GM06990 (cell line): Measurements from ENCODE around the gene SBF2.

Experiments
- DNase-seq: peaks from one replicate; pipeline ENCODE4 v3.0.0-alpha.2; 2011; ENCODE audit not compliant: insufficient read length; ENCODE audit errors: extremely low read depth
- H3K27me3 ChIP-seq: replicated peaks from 2 replicates; pipeline ENCODE4 v1.6.0; 2011; ENCODE audit warnings: low read length; ENCODE audit not compliant: control insufficient read depth, insufficient read depth
- H3K36me3 ChIP-seq: 2 replicates; pipeline ENCODE4 v1.5.1; 2011; ENCODE audit warnings: low read length; ENCODE audit not compliant: control insufficient read depth, insufficient read depth
- H3K4me3 ChIP-seq: replicated peaks from 2 replicates; pipeline ENCODE4 v1.5.1; 2011; ENCODE audit warnings: low read depth, mild to moderate bottlenecking, control low read depth, low read length
- TF ChIP-seq, protein P1 (sequence below): IDR thresholded peaks from 2 replicates; pipeline ENCODE4 v1.5.1; 2011; ENCODE audit warnings: low read length, control low read depth, mild to moderate bottlenecking, inconsistent platforms; ENCODE audit not compliant: insufficient read depth, poor library complexity, severe bottlenecking

The SBF2 gene

DNA sequence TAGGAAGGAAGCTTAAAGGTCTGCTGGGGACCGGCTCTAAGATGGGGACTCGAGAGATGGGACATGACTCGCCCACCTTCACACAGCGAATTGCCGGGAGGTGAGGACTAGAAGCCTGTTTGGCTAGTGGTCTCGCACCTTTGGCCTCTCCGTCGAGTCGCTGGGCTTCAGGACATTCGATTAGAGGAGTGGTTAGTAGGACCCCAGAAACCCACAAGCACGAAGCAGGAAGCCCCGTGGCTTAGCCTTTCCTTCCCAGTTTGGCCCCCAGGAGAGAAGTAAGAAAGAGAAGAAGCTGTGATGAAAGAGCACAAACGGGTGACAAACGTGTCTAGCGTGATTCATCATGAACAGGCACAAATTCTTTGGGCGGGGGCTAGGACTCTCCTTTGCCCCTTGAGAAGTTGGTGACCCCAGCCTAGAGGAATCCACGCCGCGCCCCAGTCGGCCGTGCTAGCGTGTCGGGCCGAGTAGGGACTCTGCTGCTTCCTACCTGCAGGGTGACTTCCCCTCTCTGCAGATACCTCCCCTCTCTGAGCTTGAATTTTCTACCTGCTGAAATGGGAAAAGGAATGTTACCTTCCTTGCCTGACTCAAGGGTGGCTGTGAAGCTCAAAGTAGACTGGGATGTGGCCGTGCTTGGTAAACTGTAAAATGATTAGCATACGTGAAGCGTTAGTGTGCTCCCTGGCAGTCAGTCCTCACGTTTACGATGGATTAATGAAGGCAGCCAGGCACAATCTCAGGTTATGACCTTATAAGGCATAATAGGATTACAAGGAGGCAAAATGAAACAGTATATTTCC lies 9.7 kb upstream of the SBF2 start:
- DNase-seq = no peak
- H3K27me3 ChIP-seq = peaks cover 8% of the 10 kb centered on the region
- H3K4me3 ChIP-seq = peak overlapping the region; percentile 75
- TF ChIP-seq, protein P1, sequence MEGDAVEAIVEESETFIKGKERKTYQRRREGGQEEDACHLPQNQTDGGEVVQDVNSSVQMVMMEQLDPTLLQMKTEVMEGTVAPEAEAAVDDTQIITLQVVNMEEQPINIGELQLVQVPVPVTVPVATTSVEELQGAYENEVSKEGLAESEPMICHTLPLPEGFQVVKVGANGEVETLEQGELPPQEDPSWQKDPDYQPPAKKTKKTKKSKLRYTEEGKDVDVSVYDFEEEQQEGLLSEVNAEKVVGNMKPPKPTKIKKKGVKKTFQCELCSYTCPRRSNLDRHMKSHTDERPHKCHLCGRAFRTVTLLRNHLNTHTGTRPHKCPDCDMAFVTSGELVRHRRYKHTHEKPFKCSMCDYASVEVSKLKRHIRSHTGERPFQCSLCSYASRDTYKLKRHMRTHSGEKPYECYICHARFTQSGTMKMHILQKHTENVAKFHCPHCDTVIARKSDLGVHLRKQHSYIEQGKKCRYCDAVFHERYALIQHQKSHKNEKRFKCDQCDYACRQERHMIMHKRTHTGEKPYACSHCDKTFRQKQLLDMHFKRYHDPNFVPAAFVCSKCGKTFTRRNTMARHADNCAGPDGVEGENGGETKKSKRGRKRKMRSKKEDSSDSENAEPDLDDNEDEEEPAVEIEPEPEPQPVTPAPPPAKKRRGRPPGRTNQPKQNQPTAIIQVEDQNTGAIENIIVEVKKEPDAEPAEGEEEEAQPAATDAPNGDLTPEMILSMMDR = no peak
- H3K36me3 ChIP-seq = no peaks in the 10 kb centered on the region

DNA sequence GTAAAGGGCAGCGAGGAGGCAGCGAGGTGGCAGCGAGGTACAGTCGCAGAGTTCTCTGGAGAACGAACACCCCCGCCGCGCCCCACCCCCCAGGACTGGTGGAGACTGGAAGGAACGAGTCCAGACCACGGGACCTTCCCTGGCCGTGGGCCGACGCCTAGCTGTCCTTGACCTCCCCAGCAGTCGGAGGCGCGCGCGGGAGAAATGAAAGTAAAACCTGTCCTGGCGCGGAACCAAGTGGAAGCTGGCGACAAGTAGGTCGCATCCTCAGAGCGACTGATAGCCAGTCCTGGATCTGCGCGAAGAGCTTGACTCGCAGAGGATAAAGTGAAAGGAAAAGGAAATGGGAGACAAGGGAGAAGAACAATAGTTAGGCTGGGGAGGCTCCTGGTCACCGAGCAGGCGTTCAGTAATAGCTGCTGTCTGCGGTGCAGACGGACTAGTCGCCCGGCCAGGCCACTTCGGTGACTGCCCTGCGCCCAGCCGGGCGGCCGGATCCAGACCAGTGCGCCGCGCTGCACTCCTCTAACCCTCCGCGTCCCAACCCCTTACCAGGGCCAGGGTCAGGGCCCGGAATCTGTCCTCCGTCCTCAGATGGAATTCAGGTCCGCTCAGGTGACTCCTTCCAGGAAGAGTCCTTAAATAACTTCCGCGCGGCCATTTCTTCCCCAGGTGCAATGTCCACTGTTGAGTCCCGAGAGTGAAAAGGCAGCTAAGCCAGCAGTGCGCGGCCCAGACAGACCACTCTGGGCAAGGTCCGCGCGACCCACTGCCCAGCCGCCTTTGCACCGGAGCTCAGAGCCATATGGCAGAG lies 8.9 kb upstream of the SBF2 start:
- peak; percentile 54 for DNase-seq
- peak overlapping the region; percentile 75 for H3K4me3 ChIP-seq

GRCh38 chr11:10302359-10302743 lies 8.3 kb upstream of the SBF2 start:
- Histone ChIP-seq H3K27me3 (peaks cover 8% of the 10 kb centered on the region), H3K4me3 (peak overlapping the region; percentile 75), H3K36me3 (no peaks in the 10 kb centered on the region)
- TF ChIP-seq, protein P1 = no peak
- DNase-seq = no peak

More for the DNA sequence above, 8.9 kb upstream of the SBF2 start:
- TF ChIP-seq, protein P1 = no peak
- H3K27me3 ChIP-seq = peaks cover 8% of the 10 kb centered on the region
- no peaks in the 10 kb centered on the region for H3K36me3 ChIP-seq

DNA sequence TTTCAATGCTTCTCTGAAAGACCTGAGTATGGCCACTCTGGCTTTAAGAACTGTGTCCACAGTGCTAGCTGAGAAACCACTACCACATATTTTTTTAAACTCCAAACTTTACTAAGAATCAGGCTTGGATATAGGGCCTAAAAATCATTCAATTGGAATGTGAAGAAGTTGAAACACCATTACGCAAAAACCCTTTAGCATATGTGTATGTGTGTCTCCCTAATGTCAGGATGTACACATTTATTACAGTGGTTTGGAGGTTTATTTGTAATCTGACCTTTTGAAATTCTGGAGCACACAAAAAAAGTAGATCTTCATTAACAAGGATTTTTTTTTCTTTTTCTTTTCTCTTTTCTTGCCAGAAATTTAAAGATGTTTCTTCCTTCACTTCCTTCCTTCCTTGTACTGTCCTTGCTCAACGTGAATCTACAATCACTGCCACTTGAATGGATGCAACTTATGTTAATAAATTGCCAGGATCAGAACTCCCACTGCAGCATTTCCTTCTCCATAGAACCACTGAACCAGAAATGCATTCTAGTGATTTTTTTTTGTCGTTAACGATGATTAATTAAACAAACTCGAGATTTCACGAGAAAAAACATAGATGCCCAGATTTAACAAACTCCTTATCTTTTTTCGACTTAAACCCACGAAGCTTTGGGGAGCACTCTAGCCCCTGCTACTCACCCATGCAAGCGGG lies 7.8 kb upstream of the SBF2 start:
- Histone ChIP-seq H3K4me3 (no peak overlapping the region), H3K27me3 (peaks cover 8% of the 10 kb centered on the region), H3K36me3 (no peaks in the 10 kb centered on the region)
- TF ChIP-seq, protein P1 = no peak
- DNase-seq = no peak

- peak; percentile 55 for DNase-seq
- peaks cover 6% of the 10 kb centered on the region for H3K27me3 ChIP-seq
- TF ChIP-seq, protein P1 = peak; percentile 33
- H3K4me3 ChIP-seq = no peak overlapping the region
- no peaks in the 10 kb centered on the region for H3K36me3 ChIP-seq
Measured at GRCh38 chr11:10298342-10298741, 4.3 kb upstream of the SBF2 start.
